ENCODE measurements around the gene MUC22. TPM values are rescaled to one million over a fixed set of nuclear protein-coding genes. Genes with fewer than 3 reads are reported as not detected.

The MUC22 gene
- total RNA-seq, 1 donor from 2014 or later, result not detected

DNA sequence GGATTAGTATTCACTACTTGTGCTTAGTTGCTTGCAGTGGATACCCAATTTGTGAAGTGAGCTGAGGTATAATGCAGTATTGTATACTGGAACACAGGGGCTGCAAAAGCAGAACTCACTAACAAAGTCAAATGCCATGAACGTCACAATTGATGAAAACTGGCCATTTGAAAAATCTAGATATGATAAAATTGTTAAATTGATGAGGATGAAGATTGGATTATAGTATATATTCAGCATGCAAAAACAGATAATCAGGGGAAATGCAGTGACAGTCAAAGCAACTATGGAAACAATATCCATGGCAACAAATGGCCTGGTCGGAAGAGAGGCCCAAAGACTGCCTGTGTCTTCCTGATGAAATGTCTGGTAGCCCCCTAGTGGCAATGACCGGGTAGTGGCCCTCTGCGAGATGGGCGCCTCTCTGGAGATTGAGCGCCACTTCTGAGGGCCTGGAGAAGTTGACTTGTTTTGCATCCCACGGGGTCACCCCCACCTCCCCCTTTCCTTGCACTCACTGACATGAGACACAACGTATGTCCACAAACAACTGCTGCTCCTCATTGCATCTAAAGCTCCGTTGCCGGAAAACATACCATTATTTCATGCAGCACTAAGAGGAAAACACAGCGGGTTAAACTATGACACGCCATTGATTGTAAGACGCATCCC is 58.5 kb downstream of the MUC22 start:
- FAIRE-seq, result peak; percentile 31
- peak; percentile 66 to 72 for DNase-seq (ENCODE audit: low spot score in 2 of 2)

GRCh38 chr6:31070711-31071197 is 60.5 kb downstream of the MUC22 start:
- DNase-seq (ENCODE audit: low spot score in 2 of 2), result peak; percentile 49
- FAIRE-seq, result no peak

GRCh38 chr6:31074401-31074800 is 64.1 kb downstream of the MUC22 start:
- FAIRE-seq (no peak), DNase-seq (ENCODE audit: low spot score in 2 of 2) (no peak)

DNA sequence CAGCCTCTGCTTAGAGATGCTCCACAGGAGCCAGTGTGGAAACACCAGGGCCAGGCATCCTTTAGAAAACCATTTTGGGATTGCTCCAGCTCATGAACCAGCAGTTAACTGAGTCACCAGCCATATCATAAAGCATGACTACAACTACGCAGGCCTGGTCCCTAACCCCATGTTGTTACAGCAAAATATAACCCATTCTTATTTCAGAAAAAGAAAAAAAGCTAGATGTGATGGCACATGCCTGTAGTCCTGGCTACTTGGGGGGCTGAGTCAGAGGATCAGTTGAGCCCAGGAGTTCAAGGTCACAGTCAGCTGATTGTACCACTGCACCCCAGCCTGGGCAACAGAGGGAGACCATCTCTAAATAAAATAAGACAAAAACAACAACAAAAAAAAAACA is 65.3 kb downstream of the MUC22 start:
- FAIRE-seq (no peak), DNase-seq (ENCODE audit: low spot score in 2 of 2) (no peak)

DNA sequence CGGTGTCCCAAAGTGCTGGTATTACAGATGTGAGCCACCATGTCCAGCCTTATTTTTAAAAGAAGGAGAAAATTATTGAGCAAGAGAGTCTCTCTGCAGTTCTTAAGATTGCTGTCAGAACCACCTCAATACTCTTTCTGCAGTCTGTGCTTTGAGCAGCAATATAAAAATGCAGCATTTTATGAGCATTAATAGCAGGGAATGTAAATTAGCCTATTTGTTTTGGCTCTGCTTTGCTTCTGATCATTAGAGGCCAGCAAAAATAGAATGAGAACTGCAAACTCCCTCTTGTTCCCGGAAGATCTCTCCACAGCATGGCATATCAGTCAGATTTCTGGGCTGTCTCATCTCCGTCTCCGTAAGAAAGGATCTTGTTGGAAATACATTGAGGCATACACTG is 66.3 kb downstream of the MUC22 start:
- FAIRE-seq, result no peak

DNA sequence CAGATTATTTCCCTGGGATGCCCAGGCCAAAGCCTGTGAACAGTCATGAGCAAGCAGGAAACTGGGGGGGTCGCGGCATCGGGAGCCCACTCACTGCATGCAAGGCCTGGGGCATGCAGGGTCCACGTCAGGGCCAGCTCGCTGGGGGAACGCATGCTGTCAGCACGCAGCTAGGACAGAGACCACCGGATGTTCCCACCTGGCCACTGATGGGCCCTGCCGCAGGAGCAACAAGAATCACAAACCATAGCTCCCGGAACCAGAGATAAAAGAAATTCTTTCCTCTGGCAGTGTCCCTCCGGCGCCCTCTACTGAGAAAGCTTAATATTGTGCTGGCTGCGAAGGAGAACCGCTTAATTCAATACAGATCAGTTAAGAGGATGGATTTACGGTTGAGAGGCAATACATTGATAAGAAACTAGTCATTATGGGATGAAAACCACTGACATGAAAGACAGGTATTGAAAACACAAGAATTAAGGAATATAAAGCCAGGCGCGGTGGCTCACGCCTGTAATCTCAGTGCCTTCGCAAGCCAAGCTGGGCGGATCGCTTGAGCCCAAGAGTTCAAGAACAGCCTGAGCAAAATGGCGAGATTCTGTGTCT is 69.5 kb downstream of the MUC22 start:
- DNase-seq (ENCODE audit: low spot score in 2 of 2) (peak in 1 of 2 donors; percentile 61), FAIRE-seq (no peak)

More for the DNA sequence above, 66.3 kb downstream of the MUC22 start:
- no peak for DNase-seq (ENCODE audit: low spot score in 2 of 2)

DNA sequence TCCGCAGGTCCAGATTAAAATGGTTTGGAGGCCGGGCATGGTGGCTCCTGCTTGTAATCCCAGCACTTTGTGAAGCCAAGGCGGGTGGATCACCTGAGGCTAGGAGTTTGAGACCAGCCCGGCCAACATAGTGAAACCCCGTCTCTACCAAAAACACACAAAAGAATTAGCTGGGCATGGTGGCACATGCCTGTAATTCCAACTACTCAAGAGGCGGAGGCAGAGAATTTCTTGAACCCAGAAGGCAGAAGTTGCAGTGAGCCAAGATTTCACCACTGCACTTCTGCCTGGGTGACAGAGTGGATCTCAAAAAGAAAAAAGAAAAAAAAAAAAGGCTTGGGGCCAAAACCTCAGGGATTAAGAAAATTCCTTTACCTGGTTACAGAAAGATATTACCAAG is 71.6 kb downstream of the MUC22 start:
- DNase-seq (ENCODE audit: low spot score in 2 of 2) (no peak), FAIRE-seq (no peak)

GRCh38 chr6:31083742-31084354 is 73.6 kb downstream of the MUC22 start:
- no peak for DNase-seq (ENCODE audit: low spot score in 2 of 2)
- no peak for FAIRE-seq

Small RNA genes within 50 kb of the gene (small RNA-seq; reads per million reads assigned to genes)
- gene RNU6-1133P, result 0.08 reads per million

Other genes starting within 250 kb of the MUC22 start
- 106 TPM for gene DDR1, start 126.0 kb upstream of the MUC22 start, total RNA-seq
- 15.5 TPM for gene GTF2H4, start 102.3 kb upstream of the MUC22 start, total RNA-seq
- 22.4 TPM for gene VARS2, start 96.2 kb upstream of the MUC22 start, total RNA-seq
- not detected for gene SFTA2, start 78.3 kb upstream of the MUC22 start, total RNA-seq
- not detected for gene MUCL3, start 69.5 kb upstream of the MUC22 start, total RNA-seq
- not detected for gene MUC21, start 26.8 kb upstream of the MUC22 start, total RNA-seq
- not detected for gene C6orf15, start 102.1 kb downstream of the MUC22 start, total RNA-seq
- not detected for gene PSORS1C1, start 104.3 kb downstream of the MUC22 start, total RNA-seq
- not detected for gene CDSN, start 110.0 kb downstream of the MUC22 start, total RNA-seq
- gene PSORS1C2, start 128.6 kb downstream of the MUC22 start, total RNA-seq, result not detected
- gene CCHCR1, start 147.3 kb downstream of the MUC22 start, total RNA-seq, result 5.7 TPM
- 2.0 TPM for gene TCF19, start 148.1 kb downstream of the MUC22 start, total RNA-seq
- gene POU5F1, start 160.2 kb downstream of the MUC22 start, total RNA-seq, result not detected

Data from frontal cortex (tissue), 4 donors.